Hematopoietic multipotent progenitor cell treated with erythropoietin and hydrocortisone succinate and interleukin-3 and kit ligand, for 17 days (in vitro differentiated cells): ENCODE results near the gene BCL7B.
A peak's percentile ranks its signal among the peaks of the same experiment; 100 is the strongest.
"Not testable (repeated sequence)": the region's sequence is repeated elsewhere in the genome, so short reads cannot be mapped to it uniquely, and the experiment has no call there.

ENCODE experiments used
- DNase-seq: peaks from one replicate; pipeline ENCODE4 v3.0.0-alpha.2; 2015; ENCODE audit warnings: low spot score

Gene BCL7B

DNA sequence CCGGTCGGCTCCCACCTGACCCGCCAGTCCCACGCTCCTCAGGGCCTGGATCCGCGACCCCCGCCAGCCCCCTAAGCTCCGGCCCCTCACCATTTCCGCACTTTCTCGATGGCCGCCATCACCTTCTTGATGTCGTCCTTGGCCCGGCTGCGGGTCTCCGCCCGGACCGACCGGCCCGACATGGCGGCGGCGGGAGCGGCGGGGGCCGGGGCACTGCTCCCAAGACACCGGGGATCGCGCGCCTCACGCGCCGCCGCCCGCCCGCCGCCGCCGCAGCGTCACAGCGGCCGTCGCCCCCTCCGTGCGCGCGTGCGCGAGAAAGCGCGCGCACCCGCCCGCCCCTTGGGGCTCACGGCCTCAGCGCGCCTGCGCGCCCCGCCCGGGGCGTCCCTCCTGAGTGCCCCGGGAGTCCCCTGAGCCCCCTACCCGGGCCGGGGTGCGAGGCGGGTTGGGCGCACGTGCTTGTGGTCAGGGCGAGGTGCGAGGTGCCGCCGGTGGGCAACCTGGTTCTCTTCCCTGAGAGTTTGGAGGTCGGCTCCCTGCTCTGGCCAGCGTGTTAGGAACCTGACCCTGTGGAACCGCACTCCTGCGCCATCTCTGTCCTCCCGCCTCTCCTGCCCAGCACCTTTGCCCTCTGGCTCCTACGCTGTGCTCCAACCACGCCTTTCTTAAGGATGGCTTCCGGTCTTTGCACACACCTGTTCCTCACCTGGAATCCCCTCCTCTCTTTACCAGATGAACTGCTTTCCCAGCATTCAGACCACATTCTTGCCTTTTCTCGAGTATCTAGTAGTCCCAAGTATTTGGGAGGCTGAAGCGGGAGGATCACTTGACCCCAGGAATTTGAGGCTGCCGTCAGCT is at the start of gene BCL7B:
TSS of gene BCL7B (minus strand) at position 294 of the 861 bp plus-strand sequence. CDS start at position 182, 112 bp downstream.
- DNase-seq, result peak; percentile 76

DNA sequence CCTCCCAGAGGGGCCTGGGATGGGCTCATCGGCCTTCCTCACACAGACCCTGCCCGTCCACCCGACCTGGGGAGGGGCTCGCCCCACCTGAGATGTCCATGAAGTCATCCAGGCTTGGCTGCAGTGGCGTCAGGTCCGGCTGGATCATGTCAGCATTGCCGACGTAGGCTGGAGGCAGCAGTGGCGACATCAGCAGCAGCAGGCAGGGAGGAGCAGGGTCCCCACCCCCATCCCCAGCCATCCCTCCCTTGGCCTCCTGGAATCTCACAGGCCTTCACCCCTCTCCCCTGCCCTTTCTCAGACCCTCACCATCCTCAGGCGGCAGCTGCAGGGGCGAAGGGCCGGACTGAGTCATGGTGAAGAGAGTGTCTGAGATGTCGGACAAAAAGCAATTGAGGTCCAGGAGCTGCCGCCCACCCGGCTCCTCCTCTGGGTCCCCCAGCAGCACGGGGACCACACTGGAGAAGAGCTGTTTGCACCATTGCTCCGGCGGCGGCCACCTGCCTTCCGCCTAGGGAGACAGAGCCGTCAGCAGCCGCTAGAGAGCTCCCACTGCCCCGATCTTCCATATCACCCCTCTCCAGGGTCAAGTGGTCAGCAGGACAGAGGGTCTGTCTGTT is 48.2 kb upstream of the BCL7B start:
- DNase-seq, result no peak

DNA sequence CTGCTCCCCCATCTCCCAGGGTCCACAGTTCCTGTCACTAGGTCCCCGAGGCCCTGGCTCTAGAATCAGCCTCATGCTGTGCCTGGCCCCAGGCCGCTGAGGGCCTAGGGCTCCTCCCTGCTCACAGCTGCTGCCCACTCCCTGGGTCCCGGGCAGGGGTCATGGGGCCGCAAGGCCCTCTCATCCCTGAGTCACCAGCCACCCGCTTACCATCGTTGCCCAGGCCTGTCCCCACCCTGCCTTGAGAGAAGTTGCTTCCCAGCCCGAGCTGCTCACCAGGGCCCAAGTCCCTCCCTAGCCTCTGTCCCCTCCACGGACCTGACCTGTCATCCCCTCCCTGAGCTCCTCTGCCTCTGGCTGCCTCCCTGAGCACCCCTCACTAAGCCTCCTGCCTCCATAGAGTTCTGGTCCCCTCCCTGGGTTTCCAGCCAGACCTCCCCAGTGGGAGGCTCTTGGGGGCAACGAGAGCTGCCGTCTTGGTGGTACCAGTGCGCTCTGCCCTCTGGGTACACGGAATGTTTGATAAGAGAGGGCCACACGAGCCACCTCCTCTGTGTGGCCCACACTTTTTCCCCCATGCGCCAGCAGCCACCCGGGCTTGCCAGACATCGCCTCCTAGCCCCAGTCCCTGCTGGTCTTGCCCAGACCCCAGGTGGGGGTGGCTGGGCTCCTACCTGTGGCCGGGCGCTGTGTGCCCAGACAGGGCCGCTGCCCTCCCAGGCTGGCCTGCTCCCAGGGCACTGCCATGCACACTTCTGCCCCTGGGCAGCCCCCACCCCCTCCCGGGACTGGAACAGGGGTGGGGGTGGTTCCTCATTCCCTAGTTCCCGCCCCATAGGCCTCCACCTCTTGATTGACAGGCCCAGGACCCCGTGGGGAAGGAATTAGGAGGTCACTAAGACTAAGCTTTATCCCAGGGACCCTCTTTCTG is 45.5 kb upstream of the BCL7B start:
- no peak for DNase-seq

DNA sequence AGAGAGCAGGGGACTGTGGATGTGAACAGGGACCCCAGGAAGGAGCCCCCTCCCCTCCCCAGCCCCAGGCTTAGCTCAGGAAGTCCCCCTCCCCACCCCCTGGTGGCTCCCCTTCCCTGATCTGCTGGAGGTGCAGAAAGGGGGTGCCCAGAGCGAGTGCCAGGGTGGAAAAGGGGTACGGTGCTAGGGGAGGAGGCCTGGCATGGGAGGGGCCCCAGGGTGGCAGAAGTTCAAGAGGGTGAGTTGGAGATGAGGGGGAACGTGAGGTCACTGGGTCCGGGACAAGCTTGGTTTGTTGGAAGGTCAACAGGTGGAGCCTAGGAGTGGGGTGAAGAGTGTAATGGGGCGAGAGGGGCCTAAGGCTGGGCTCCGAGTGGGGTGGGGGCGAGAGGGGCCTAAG is 42.4 kb upstream of the BCL7B start:
- no peak for DNase-seq

DNA sequence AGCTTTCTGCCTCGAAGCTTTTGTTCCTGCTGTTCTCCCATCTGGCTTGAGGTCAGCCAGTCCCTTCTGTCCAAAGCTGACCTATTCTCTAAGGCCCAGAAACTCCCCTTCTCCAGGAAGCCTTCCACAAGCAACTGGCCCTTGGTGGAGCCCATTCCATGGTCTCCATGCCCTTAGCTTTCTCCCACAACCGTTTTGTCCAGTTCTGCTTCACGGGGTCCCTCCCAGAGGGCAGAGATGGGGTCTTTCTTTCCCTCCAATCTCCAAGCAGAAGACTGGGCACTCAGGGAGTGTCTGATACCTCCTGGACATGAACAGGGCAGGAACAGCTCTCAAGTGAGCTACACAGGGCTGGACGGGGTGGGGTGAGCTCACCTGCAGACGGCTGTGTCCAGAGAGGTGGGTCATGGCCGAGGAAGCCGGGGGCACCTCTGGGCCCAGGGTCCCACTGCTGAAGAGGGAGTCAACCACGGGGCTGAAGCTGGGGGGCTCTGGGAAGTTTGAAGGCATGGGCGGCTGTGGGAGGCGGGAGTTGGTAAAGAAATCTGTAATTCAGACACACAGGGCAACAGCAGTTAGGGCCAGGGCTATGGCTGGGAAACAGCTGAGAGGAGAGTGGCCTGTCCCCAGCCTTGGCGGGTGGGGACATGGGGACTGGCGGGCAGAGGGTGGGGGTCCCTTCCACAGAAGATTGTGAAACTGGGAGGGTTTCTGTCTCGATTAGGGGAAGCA is 41.8 kb upstream of the BCL7B start:
- no peak for DNase-seq

DNA sequence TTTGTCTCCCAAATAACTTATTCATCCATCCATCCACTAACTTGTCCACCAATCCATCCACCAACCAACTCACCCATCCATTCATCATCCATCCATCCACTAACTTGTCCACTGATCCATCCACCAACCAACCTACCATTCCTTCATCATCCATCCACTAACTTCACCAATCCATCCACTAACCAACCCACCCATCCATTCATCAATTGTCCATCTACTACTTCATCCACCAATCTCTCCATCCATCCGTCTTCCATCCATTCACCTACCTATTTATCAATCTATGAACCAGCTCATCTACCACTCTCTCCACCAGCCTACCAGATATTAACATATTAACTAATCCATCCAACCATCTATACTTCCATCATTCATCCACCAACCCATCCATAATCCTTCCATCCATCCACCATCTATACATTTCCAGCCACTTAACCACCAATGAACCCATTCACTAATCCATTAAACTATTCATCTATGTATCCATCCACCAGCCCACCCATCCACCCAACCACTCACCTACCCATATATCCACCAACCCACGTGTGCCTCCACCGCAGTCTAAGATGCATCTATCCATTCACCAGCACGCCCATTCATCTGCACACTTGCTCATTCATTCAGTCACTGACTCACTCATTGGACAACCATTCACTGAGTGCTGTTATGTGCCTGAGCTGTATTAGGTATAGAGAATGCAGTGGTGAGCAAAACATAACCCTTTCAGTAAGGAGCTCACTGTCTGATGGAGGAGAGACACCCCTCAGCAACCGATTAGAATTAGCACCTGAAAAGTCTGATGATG is 40.7 kb upstream of the BCL7B start:
- no peak for DNase-seq

DNA sequence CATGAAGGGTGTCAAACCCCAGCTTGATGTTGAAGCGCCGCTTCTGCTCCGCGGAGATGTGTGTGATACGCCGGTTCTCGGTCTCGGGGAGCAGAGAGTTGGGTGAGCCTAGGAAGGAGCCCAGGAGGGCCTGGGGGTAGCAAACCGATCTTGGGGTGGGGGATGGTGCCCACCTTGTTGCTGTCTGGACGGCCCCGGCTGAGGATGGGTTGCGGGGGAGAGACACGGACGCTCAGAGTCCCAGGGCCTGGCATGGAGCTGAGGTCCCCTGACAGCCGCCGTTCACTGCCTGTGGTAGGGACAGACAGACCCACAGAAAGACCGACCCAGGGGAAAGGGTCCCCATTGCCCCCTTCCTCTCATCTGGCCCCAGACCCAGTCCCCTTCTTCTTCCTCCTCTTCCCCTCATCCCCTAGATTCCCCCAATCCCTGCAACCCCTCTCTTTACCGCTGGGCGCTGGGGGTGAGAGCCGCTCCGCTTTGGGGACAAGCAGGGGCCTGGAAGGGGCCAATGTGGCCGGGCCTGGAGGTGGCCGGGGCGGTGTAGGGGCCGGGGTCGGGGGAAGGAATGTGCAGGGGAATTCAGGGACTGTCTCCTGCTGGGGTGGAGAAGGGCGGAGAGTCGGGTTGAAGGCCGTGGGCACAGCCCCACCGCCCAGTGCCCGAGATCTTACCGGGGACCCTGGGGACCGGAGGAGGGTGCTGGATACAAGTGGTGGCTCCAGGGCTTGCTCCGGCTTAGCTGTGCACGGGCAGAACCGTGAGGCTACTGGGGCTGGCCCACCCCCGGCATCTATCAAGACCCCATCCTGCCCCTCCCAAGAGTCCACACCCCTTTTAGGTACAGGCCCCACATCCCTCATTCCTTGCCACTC is 38.9 kb upstream of the BCL7B start:
- DNase-seq, result no peak

DNA sequence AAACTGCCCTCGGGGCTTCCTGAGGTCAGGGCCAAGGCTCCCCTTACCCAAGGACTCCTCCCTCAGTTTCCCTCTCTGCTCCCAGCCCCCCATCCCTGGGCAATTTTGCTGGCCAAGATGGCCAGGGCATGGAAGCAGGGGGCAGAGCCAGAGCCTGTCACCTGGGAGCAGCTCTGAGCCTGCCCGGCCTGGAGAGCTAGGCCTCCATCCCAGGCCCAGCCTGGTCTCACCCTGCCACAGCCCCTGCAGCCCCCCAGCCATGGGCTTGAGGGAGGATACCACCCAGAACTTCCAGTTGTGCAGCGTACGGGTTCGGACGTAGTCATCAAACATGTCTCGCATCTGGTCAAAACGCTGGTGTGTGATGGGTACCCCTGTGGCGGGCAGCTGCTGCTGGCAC is 37.9 kb upstream of the BCL7B start:
- no peak for DNase-seq

DNA sequence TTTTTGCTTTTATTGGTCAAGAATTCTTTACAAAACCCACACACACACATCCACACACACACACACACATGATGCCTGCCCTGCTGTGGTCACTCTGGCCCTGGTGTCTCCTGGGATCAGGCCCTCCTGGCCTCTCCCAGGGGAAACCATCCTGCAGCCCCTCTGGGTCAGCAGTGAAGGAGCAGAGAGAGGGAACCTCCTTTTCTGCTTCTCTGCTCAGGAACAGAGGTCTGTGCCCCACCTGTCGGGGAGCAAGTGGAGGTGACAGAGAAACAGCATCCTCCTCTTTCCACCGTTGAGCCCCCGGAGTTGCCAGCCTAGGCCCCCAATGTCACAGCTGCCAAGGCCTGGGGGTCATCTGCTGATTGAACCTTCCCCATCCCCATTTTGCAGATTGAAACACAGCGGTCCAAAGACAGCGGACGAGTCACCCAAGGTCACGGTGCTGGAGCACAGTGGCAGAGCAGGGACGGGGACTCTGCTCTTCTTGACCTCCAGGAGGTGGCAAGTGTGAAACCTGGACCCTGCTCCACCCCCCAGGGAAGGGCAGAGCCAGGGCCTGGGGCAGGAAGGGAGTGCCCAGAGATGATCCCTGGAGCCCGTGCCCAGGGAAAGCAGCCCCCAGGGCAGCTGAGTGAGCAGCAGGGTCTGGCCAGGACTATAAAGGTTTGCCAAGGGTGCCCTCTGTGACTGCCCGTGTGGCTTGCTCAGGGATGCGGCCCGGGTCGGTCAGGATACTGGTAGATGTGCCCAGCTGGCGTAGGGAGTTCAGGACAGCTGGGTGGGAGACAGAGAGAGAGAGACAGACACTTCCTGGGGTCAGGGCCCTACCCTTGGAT is 35.9 kb upstream of the BCL7B start:
- no peak for DNase-seq

DNA sequence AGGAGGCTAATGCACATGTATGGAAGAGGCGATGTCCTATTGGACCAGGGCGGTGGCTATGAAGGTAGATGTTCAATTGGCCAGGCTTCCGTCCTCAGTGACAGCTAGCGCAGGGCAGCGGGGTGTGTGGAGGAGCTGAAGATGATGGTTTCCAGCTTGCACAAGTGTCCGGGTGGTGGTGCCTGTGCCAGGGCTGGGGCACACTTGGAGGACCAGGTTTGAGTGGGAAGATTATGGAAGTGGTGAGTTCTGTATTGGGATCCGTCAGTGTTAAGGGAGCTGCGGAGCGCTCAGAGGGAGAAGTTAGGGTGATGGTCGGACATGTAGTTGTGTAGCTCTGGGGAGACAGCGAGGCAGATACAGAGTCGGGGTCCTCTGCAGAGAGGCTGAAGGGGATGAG is 29.4 kb upstream of the BCL7B start:
- DNase-seq, result no peak

DNA sequence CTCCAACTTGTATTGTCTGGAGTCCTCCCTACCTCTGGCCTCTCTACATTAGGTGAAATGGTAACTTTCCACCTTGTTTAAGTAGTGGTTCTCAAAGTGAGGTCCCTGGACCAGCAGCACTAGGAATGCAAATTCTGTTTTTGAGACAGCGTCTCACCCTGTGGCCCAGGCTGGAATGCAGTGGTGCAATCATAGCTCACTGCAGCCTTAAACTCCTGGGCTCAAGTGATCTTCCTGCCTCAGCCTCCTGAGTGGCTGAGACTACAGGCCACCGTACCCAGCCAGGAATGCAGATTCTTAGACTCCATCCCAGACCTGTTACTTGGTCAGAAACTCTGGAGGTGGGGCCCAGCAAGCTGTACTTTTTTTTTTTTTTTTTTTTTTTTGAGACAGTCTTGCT is 27.7 kb upstream of the BCL7B start:
- DNase-seq, result no peak

DNA sequence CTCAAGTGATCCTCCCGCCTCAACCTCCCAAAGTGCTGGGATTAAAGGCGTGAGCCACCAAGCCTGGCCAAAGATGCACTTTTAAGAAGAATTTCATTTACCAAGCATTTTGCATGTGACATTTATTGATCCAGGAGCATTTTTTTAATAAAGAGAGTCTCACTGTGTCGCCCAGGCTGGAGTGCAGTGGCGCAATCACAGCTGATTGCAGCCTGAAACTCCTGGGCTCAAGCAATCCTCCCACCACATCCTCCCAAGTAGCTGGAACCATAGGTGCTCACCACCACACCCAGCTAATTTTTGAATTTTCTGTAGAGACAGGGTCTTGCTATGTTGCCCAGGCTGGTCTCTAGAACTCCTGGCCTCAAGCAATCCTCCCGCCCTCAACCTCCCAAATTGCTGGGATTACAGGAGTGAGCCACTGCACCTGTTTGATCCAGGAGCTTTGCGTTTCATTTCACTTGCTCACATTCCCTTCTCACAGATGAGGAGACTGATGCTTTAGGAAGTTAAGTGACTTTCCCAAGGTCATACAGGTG is 25.2 kb upstream of the BCL7B start:
- no peak for DNase-seq

DNA sequence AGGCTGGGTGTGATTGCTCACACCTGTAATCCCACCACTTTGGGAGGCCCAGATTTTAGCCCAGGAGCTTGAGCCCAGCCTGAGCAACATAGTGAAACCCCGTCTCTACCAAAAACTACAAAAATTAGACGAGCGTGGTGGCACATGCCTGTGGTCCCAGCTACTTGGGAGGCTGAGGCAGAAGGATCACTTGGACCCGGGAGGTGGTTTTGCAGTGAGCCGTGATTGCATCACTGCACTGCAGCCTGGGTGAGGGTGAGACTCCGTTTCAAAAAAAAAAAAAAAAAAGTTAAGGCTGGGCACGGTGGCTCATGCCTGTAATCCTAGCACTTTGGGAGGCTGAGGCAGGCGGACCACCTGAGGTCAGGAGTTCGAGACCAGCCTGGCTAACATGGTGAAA is 23.5 kb upstream of the BCL7B start:
- not testable (repeated sequence) for DNase-seq

DNA sequence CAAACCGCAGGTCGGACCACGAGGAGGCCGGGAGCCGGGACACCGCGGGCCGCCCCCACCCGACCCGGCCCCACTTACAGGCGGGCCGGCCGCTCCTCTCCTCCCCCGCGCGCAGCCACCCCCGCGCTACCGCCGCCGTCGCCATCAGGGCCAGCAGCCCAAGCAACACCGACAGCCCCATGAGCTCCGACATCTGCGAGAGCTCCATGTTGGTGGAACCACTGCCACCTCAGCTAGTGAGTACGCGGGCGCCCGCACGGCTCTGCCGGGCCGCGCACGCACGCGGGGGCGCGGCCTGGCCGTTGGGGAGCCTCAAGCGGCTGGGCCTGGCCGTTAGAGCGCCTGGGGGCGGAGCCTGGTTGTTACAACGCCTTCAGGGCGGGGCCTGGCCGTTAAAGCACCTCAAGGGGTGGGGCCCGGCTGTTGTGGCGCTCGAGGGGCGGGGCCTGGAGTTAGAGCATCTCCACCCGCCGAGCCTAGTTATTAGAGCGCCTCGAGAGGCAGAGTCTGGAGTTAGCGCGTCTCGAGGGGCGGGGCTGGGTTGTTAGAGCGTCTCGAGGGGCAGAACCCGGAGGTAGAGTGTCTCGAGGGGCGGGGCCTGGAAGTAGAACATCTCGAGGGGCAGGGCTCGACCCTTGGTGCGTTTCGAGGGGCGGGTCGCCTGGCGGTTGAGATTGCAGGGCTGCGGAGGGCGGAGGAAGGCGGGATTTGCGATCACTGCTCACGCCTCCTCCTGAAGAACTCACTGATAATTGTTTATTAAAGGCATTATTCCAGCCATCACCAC is 21.0 kb upstream of the BCL7B start, which contains the start of gene TBL2:
TSS of gene TBL2 (minus strand) at position 238 of the 787 bp plus-strand sequence. CDS start at position 208, 30 bp downstream.
- DNase-seq, result peak; percentile 99

DNA sequence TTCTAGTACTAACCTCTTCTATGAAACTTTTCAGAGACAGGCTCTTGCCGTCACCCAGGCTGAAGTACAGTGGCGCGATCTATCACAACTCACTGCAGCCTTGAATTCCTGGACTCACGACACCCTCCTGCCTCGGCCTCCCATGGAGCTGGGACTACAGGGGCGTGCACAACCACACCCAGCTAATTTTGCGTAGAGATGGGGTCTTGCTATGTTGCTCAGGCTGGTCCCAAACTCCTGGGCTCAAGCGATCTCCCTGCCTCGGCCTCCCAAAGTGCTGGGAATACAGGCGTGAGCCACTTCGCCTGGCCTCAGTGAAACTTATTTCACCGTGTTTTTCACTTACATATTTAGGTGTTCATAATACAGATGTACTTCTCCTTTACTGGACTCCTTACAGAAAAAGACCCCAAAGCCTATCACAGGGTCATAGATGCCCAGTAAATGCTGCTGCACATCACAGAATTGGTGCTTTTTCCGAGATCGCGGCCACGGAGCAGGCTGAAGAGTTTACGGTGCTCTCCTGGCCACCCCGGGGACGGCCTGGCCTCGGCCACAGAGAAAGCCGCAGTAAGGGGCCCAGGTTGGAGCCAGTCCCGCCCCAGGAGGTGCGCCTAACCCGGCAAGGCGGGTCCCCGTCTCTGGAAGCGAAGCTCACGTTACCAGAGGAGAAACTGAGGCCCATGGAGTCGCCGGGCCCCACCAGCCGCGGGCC is 20.3 kb upstream of the BCL7B start:
- no peak for DNase-seq

DNA sequence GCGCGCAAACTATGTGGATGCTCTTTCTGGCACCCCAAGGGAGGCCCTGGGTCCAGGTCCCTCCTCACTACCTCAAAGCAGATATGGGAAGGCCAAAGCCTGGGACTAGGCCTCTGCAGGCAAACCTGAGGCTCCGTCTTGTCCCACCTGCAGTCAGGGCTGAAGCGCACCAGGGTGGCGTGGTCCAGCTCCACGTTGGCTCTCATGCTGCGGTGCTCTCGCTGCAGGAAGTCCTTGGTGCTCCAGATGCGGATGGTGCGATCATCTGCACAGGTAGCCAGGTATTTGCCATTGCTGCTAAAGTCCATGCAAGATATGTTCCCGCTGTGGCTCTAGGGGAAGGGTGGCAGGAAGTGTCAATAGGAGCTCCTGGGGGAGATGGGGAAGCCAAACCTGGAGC is 16.3 kb upstream of the BCL7B start:
- DNase-seq, result no peak

DNA sequence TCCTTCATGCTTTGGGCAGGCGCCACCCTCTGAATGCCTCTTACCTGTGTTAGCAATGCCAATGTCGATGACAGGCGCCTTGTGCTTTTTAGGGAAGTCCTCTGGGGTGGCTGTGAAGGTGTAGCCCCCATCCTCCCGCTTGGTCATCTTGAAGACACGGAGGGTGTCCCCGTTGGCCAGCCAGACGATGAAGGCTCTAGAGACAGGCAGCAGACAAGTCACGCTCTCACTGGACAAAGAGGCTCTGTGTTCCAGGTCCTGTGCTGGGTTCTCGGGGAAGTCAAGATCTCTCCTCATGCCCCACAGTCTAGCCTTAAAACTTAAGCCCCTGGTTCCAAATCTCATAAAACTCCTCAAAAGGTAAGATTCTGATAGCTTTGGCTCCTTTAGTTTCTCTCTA is 15.8 kb upstream of the BCL7B start:
- no peak for DNase-seq
